Endothelial cell (in vitro differentiated cells): ENCODE measurements around the gene MGAT5. TPM values are rescaled to one million over a fixed set of nuclear protein-coding genes. Genes with fewer than 3 reads are reported as not detected.

Experiments used
- DNase-seq: peaks from one replicate; pipeline ENCODE4 v3.0.0; 2021; ENCODE audit warnings: low spot score
- H3K27ac Mint-ChIP-seq: one replicate; pipeline ENCODE4 v1.8.0; 2021; ENCODE audit warnings: mixed read lengths, inconsistent platforms; ENCODE audit not compliant: unreplicated experiment
- H3K27me3 Mint-ChIP-seq: one replicate; pipeline ENCODE4 v1.8.0; 2021; ENCODE audit warnings: mild to moderate bottlenecking, moderate library complexity, mixed read lengths, inconsistent platforms; ENCODE audit not compliant: unreplicated experiment
- H3K36me3 Mint-ChIP-seq: one replicate; pipeline ENCODE4 v1.8.0; 2021; ENCODE audit warnings: mild to moderate bottlenecking, low read depth, mixed read lengths, inconsistent platforms; ENCODE audit not compliant: unreplicated experiment
- H3K4me1 Mint-ChIP-seq: one replicate; pipeline ENCODE4 v1.8.0; 2021; ENCODE audit warnings: mild to moderate bottlenecking, mixed read lengths, inconsistent platforms; ENCODE audit not compliant: unreplicated experiment
- H3K4me3 Mint-ChIP-seq: one replicate; pipeline ENCODE4 v1.8.0; 2021; ENCODE audit warnings: mild to moderate bottlenecking, mixed read lengths, inconsistent platforms; ENCODE audit not compliant: unreplicated experiment
- H3K9me3 Mint-ChIP-seq: one replicate; pipeline ENCODE4 v1.8.0; 2021; ENCODE audit warnings: mixed read lengths, inconsistent platforms; ENCODE audit not compliant: unreplicated experiment
- CTCF ChIP-seq: fragments of 200-600 bp; sonication (generic); IDR thresholded peaks from one replicate; pipeline ENCODE4 v1.5.0; 2021; ENCODE audit warnings: antibody characterized with exemption; ENCODE audit not compliant: unreplicated experiment
- total RNA-seq: library from RNA; stranded (reverse); fragmentation: NEBNext Ultra II Directional; extraction: Animal tissue kit (Norgen Biotek cat#: 25700); gene quantifications from one replicate; pipeline ENCODE4 v1.2.1, GENCODE V29; 2021; ENCODE audit not compliant: unreplicated experiment

MGAT5 gene
- total RNA-seq, 1 donor from 2014 or later: 124 TPM

GRCh38 chr2:134207589-134208209, 46.2 kb upstream of the MGAT5 start:
- no peaks in the 10 kb centered on the region for H3K36me3 Mint-ChIP-seq
- peak; percentile 52 for DNase-seq
- H3K4me1 Mint-ChIP-seq: peaks cover 23% of the 10 kb centered on the region
- H3K27ac Mint-ChIP-seq: peak overlapping the region; percentile 36
- no peak overlapping the region for H3K4me3 Mint-ChIP-seq
- TF ChIP-seq CTCF: peak; percentile 70
- no peaks in the 10 kb centered on the region for H3K27me3 Mint-ChIP-seq
- no peaks in the 10 kb centered on the region for H3K9me3 Mint-ChIP-seq

- peaks cover 24% of the 10 kb centered on the region for H3K4me1 Mint-ChIP-seq
- H3K27ac Mint-ChIP-seq: peak overlapping the region; percentile 74
- DNase-seq: no peak
- no peaks in the 10 kb centered on the region for H3K36me3 Mint-ChIP-seq
- H3K27me3 Mint-ChIP-seq: no peaks in the 10 kb centered on the region
- H3K9me3 Mint-ChIP-seq: no peaks in the 10 kb centered on the region
- TF ChIP-seq CTCF: no peak
- no peak overlapping the region for H3K4me3 Mint-ChIP-seq
These were observed 45.0 kb upstream of the MGAT5 start for GRCh38 chr2:134208825-134209224.

GRCh38 chr2:134212746-134213145, 41.1 kb upstream of the MGAT5 start:
- H3K27me3 Mint-ChIP-seq: no peaks in the 10 kb centered on the region
- no peak for TF ChIP-seq CTCF
- no peak overlapping the region for H3K27ac Mint-ChIP-seq
- H3K9me3 Mint-ChIP-seq: no peaks in the 10 kb centered on the region
- H3K4me1 Mint-ChIP-seq: peaks cover 33% of the 10 kb centered on the region
- H3K4me3 Mint-ChIP-seq: no peak overlapping the region
- DNase-seq: no peak
- peaks cover 15% of the 10 kb centered on the region for H3K36me3 Mint-ChIP-seq

- H3K36me3 Mint-ChIP-seq: peaks cover 15% of the 10 kb centered on the region
- peaks cover 5% of the 10 kb centered on the region for H3K27me3 Mint-ChIP-seq
- no peak overlapping the region for H3K4me3 Mint-ChIP-seq
- no peak for DNase-seq
- H3K27ac Mint-ChIP-seq: peak overlapping the region; percentile 4
- H3K4me1 Mint-ChIP-seq: peaks cover 57% of the 10 kb centered on the region
- H3K9me3 Mint-ChIP-seq: no peaks in the 10 kb centered on the region
- no peak for TF ChIP-seq CTCF
These were observed 37.6 kb upstream of the MGAT5 start for GRCh38 chr2:134216152-134216829.

- Mint-ChIP-seq H3K27ac (no peak overlapping the region), H3K4me3 (no peak overlapping the region), H3K27me3 (peaks cover 5% of the 10 kb centered on the region), H3K4me1 (peaks cover 67% of the 10 kb centered on the region), H3K36me3 (peaks cover 15% of the 10 kb centered on the region), H3K9me3 (no peaks in the 10 kb centered on the region)
- no peak for TF ChIP-seq CTCF
- no peak for DNase-seq
These were observed 36.5 kb upstream of the MGAT5 start for GRCh38 chr2:134217351-134217750.
